ENCODE results near the gene CDK1.

- TF ChIP-seq ATF2 (IDR thresholded peaks at IDR 0.05; ENCODE audit: low read length) (no peak), CTCF (IDR thresholded peaks at IDR 0.05; ENCODE audit: control extremely low read depth in 1 of 3, insufficient read depth in 1 of 3, low read depth in 1 of 3, low read length in 3 of 3) (no peak), TAF7 (optimal IDR thresholded peaks at IDR 0.05; ENCODE audit: borderline replicate concordance, low read depth, low read length) (no peak), MAX (IDR thresholded peaks at IDR 0.05) (no peak), RAD21 (IDR thresholded peaks at IDR 0.05 in 1 of 2, conservative IDR thresholded peaks at IDR 0.05 in 1 of 2; ENCODE audit: low read depth in 2 of 2, low read length in 2 of 2) (no peak), EP300 (IDR thresholded peaks at IDR 0.05; ENCODE audit: borderline replicate concordance in 1 of 2, low read depth in 2 of 2, low read length in 2 of 2) (no peak), EZH2 (IDR thresholded peaks at IDR 0.05; ENCODE audit: low read depth, low read length, severe bottlenecking) (no peak)
Observed at GRCh38 chr10:60753817-60754216, 24.5 kb upstream of the CDK1 start.

All from H1 (cell line).